HG03108 (cell line): ENCODE data around the gene FMN2.
"Not testable (repeated sequence)": the region's sequence is repeated elsewhere in the genome, so short reads cannot be mapped to it uniquely, and the experiment has no call there.

Experiments used
- ATAC-seq: cut with Tn5 transposase; IDR thresholded peaks from one replicate; pipeline ENCODE4 v1.9.1; 2021; ENCODE audit warnings: moderate library complexity; ENCODE audit not compliant: unreplicated experiment

The FMN2 gene

DNA sequence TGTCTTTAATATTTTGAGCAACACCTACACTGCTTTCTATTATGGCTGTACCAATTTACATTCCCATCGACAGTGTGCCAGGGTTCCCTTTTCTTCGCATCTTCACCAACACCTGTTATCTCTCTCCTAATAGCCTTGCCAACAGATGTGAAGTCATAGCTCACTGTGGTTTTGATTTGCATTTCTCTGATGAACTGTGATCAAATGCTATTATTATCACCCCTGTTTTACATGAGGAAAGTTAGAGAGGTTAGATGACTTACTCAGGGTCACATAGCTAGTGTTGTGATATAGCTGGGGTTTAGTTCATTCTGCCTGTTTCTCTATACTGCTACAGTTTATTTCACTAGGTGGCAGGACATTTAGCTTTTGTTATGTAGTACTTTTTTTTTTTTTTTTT, 204.1 kb downstream of the FMN2 start:
- ATAC-seq, result no peak

DNA sequence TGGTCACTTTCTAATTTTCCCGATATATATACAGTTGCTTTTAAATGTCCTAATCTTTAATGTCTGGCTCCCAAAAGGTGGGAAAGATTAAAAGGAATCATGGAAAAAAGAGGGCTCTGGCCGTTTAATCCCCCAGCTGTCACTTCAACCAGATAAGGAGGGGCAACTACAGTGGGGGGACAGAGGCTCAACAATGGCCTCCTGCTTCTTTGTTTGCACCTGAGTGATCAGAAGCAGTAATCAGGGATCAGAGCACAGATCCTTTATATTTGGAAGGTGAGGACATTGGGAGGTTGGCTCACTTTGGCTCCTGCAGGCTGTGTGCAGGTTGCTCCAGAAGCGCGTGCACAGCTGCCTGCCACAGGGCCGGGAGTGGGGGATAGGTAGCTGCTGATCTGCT, 212.8 kb downstream of the FMN2 start:
- no peak for ATAC-seq

DNA sequence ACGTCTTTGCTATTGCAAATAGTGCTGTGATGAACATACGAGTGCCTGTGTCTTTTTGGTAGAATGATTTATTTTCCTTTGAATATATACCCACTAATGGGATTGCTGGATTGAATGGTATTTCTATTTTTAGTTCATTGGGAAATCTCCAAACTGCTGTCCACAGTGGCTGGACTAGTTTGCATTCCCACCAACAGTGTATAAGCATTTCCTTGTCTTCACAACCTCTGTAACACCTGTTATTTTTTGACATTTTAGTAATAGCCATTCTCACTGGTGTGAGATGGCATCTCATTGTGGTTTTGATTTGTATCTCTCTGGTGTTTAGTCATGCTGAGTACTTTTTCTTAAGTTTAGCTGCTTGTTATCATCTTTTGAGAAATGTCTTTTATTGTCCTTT, 215.0 kb downstream of the FMN2 start:
- ATAC-seq, result no peak

DNA sequence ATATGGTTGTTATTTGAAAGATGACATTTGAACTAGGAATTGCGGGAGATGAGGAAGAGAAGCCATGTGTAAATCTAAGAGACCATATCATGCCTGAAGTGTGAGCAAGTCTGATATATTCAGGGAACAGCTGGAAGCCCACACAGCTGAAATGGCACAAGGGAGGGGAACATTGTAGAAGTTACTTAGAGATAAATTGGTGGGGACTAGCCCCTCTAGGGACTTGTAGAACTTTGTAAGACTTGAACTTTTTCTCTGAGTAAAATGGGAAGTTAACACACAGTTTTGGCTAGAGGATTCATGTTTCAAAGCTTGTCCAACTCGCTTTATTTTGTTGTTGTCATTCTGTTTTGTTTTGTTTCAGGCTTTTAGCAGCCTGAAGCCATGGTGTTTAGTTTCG, 216.4 kb downstream of the FMN2 start:
- ATAC-seq, result no peak

DNA sequence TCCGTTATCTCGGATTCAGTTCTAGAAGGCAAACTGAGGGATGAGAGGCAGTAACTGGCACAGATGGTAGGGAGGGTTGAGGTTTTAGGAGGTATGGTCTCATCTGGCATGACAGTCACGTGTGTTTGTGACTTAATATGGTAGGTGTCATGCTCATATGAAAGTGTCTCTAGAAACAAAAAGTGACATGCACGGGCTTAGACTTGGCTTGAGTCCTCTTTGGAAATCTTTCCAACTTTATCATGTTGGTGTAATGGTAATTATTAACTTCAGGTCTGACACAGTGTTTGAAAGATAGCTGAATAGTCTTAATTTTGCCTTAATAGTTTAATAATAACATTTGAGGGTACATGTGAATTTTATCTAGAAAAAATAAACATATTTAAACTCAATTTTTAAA, 218.1 kb downstream of the FMN2 start:
- ATAC-seq, result no peak

DNA sequence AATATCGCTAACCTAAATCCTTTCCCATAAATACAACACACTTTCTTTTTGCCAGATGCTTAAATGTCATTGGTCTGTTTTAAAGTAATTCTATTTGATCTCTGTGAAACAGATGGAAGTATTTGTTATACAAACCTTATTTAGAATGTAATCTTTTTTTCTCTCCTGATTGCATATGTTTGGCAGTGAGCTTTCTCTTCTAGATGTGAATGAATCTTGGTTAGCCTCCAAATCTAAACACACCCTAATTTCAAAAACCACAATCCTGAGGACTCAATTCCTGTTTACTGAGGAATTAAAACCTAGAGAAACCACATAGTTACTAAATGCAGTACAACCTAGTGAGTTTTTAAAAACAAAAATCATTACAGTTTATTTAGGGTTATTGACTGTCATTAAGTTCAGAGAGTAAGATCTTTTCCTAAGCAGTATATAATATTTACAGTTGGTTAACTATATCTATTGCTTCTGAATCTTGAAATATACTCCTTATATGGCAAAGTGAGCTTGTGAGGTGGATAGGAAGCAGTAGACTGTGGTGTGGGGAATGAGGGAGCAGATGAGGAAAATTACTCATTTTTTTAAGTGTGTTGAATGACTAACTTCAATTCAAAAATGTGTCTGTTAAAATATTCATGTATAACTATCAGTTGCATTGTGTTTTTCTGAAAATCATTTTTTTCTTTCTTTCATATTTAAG, 218.7 kb downstream of the FMN2 start:
- no peak for ATAC-seq

DNA sequence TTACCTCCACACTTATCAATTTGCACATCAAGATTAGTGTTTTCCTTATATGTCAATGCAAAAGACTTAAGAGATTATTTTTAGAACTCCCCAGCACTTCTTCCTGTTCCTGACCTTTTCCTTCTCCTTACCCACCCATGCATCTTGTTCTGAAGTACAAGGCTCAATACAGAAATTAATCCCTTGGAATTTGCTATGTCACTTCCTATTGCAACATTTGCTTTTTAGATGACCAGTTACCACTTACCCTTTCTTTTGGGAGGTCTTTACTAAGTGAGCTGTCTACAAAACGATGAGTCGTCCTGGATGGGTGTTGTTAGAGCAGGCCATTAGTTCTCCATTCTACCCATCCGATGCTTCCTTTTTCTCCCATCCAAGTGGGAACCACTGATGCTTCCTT, 221.2 kb downstream of the FMN2 start:
- no peak for ATAC-seq

DNA sequence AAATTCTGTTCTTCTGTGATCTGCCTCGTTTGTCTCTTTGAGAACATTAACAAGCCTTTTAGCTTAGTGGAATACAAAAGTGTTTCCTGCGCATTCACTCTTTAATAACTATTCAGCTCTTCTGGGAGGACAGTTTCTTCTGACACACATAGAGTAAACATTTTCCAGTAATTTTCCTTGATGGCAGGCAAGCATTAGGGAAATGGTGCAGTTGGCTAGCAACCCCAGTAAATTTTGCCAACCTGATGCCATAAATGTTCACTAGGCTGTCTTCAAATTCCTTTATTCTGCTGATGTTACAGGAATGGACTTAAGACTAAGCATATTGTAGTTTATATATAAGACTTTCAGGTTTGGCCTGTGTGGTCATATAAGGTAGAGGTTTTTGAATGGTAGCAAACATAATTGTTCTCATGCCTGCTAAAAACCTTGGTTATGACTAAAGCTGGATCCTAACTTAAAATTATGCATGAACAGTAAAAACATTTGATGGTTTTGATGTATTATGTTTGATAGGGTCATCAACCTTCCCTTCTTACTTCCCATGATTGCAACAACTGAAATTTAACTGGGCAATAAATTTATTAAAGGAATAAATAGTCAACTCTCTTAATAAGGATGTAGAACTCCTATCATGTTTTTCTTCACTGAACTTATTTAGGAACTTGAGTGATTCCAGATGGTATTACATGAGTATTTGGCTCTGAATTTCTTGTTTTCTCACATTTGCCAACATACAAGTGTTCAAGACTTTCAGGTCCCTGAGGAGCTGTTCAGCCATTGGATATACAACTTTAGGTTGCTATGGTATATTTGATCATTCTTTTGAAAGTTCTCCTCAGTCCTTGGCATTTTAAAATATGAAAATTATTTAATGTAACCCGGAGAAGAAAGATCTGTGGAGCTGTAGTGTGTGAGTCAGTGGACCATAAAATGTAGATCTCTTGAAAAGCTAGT, 223.4 kb downstream of the FMN2 start:
- no peak for ATAC-seq

DNA sequence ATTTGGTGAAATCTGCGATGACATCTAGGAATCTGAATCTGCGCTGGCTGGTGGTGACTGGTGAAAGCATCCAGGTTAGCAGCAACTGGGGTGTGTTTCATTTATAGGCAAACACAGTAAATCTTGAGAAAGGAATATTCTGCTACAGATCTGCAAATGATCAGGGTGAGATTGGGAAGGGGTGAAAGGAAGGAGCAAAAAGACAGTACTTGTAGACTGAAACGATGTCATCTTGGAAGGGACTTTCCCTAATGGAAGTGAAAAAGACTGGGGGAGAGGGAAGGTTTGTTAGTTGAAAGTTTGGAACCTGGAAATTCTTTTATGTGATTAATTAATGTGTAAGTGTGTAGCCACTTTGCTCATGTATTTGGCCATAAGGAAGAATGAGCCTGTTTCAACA, 228.3 kb downstream of the FMN2 start:
- no peak for ATAC-seq

DNA sequence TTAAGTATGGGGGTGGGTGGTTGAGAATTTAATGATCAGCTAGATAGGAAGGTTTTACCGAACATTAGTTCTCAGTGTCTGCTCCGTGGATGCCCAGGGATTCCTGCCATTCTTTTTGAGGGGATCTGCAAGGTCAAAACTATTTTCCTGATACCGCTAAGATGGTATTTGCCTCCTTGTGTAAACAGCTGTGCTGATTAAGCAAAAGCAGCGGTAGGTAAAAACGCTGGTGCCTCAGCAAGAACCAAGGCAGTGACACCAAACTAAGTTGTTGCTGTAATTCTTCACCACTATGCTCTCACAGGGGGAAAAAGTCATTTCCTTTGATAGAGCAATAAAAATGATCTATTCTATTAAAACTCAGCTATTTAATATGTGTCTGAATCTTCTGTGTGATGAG, 229.0 kb downstream of the FMN2 start:
- no peak for ATAC-seq

DNA sequence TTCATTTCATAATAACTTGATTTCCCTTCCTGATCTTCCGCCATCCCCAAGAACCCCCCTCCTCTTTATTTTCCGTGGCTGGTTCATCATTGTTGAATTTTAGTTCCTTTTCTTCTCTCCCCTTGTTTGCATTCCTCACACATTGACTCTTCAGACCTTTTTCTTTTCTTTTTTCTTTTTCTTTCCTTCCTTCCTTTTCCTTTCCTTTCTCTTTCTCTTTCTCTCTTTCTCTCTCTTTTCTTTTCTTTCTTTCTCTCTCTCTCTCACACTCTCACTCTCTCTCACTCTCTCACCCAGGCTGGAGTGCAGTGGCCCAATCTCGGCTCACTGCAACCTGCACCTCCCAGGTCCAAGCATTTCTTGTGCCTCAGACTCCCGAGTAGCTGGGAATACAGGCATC, 231.3 kb downstream of the FMN2 start:
- no peak for ATAC-seq

DNA sequence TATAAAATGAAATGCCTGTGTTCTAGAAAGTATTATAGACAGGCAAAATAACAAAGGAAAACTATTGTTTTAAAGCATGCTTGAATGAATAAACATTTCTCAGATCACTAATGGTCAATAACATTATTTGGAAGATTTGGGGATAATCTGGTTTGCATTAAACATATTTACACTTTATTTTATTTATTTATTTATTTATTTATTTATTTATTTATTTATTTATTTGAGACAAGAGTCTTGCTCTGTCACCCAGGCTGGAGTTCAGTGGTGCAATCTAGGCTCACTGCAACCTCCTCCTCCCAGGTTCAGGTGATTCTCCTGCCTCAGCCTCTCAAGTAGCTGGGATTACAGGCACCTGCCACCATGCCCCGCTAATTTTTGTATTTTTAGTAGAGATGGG, 236.7 kb downstream of the FMN2 start:
- ATAC-seq, result not testable (repeated sequence)

DNA sequence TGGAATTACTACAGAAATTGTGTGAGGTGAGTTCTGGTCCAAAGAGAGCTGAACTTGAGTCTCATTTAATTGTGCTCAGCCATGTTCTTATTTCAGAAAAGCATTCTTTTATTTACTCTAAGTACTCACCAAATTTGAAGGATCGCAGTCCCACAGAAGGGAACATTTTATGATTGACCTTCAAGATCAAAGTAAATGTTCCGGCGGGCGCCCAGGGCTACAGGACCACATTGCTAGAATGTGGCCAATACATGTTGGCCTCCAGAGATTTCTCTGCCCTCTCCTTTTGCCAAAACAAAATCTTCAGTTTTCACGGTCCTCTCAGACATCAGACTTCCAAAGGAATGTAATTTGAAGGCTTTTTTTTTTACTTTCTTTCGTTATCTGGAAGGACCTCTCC, 237.8 kb downstream of the FMN2 start:
- no peak for ATAC-seq

DNA sequence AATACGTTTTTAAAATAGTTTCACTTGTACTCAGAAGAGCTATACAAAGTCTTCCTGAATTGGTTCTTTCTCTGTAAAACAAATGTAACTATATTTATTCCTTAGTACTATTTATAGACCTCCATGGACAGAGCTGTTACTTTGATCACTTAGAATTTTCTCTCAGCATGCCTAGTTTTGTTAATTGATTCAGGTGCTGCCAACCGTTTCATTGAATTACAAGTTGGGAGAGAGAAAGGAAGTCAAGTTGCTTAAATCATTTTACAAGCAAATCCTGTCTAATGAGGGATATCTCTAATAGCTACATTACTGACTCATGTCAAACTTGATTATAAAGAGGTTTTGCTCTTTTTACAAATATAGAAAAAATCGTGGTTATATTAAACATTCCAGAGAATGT, 241.0 kb downstream of the FMN2 start:
- no peak for ATAC-seq

DNA sequence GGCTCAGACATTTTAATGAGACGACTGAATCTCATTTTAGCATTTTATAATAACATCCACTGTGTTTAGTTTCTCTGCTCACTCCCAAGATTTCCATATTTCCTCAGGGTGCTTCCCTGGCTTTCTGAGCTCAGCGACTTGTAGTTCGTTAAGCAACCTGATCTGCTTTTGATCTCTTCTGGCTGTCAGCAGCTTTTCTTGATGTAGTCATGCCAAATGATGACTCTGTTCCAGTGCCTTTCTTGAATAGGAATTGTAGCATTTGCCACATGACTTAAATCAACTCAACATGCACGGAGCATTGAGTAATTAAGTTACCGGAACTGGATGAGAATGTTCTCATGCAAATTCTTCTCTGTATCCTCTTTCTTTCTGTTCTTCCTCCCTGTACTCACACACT, 246.1 kb downstream of the FMN2 start:
- ATAC-seq, result no peak

DNA sequence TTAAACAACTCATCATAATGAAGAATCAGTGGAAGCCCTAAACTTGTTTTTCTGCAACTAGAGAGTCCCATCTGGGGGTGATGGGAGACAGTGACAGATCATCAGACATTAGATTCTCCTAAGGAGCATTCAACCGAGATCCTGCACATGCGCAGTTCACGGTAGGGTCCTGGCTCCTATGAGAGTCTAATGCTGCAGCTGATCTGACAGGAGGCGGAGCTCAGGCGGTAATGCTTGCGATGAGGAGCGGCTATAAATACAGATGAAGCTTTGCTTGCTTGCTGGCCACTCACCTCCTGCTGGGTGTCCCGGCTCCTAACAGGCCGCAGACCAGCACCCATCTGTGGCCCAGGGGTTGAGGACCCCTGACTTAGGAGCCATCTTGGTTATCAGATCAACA, 247.2 kb downstream of the FMN2 start:
- no peak for ATAC-seq

DNA sequence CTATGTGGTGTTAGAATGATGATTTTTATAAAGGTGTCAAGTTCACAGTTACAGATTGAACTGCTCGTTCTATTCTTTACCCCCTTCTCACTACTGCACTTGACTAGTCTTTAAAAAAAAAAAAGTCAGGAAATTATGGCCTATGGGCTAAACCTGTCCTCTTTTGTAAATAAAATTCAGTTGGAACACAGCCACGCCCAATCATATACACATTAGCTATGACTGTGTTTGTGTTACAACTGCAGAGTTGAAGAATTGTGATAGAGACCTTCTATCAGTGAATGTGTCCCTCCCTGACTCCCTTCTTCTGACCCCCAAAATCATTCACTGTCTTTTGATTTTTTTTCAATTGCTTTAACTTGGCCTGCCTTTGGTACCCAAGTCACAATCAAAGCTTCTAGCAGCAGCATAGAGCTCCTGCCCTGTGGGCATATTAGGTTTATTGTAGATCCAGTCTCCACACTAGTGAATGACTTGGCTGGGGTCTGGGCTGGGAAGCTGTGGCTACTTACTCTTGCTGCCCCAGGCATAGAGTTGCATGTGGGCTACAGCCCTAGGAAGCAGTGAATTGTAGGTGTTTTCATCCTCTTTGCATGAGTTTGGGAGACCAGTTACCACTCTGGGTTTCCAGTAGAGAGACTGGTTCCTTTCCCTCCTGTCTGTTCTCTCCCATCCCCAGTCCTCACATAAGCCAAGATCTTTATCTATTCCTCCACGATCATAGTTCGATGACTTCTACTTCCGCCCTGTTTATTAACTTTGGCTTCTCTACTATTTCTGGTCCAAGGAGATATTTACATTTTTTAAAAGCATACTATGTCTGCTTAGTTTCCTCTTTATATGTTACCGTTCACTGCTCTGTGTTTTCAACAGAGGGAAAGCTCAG, 249.9 kb downstream of the FMN2 start:
- no peak for ATAC-seq

DNA sequence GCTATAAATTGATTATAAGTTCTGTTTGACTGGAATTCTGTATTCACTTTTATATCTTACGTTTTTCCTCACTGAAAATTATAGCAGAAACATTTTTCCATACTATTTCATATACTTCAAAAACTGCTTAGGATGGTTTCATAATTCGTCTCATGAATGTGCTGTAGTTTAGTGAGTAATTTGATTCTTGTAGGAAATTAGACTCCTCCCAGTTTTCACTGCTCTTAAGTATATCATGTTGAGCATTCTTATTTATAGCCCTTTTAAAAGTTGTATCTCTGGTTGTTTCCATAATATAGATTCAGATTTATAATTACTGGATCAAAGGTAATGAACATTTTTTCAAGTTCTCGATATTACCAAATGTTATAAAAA, 250.6 kb downstream of the FMN2 start:
- ATAC-seq, result no peak

DNA sequence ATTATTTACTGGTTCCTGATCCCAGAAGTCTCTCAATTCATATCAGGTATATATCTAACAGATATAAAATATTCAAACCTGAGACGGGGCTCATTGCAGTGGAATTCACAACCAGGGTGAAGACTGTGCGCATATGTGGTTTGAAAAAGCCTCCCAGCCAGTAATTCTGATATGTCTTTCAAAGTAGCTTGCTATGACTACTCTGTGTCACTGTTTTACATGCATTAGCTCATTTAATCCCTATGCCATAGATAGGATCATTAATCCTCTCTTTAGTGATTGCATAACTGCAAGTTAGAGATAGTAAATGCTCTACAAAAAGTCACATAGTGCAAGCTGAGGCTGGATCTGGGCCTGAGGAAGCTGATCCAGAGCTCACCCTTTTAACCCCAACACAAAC, 251.4 kb downstream of the FMN2 start:
- no peak for ATAC-seq

DNA sequence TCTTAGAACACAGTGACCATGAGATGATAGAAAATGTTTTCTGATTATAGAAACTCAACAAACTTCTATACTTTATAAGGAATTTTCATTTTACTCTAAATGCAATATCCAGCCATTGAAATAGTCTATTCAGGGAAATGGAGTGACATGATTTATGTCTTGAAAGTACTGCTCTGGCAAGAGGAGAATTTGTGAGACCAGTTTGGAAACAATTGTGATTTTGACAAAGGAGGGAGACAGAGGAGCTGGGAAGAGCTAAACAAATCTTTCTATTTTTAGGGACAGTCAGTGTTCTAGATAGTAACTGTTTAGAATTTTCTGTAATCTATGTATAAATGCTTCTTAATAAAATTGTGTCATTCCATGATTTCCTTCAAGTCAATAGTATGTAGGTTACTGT, 252.3 kb downstream of the FMN2 start:
- no peak for ATAC-seq

DNA sequence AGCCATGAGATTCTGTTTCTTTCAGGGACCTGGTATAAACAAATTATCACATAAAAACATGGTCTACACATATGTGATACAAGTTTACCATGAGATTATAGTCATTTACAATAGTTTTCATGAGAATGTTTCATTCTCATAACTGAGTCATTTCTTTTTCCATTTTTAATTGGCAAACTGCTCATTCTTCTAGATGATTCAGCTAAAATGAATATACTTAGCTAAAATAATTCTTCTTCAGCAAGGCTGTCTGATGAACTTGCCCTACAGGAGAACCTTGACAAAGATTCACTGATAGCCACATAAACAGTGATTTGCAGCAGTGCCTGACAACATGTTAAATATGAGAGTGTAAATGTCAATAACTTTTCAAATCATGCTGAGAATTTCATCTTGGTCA, 253.2 kb downstream of the FMN2 start:
- no peak for ATAC-seq
